HepG2 (cell line): ENCODE results near the gene VASN. TPM values are rescaled to one million over a fixed set of nuclear protein-coding genes. Genes with fewer than 3 reads are reported as not detected.

Experiments
- ATAC-seq: fragments of 200-7000 bp; cut with Tn5 transposase; 3 replicates; pipeline ENCODE4 v1.9.1; 2020; ENCODE audit warnings: mild to moderate bottlenecking, moderate library complexity
- BruUV-seq: library from RNA; stranded (reverse); fragments of 400-500 nt; replicated peaks from 2 replicates; lab custom pipeline; 2021; lab: Mats Ljungman, UMichigan
- CTCF ChIA-PET: fragments of 300-600 bp; formaldehyde crosslinking; extraction: SDS; loops from one replicate; lab custom pipeline; 2021; ENCODE audit warnings: low total read pairs, inconsistent platforms, low intra/inter-chr PET ratio; lab: Yijun Ruan, JAX
- POLR2A ChIA-PET: fragments of 350-600 bp; sonication (Branson Sonifier 250); formaldehyde crosslinking; loops from one replicate; lab custom pipeline; 2020; ENCODE audit warnings: antibody characterized with exemption, inconsistent platforms; lab: Yijun Ruan, JAX
- DNase-seq: peaks from one replicate; pipeline ENCODE4 v3.0.0-alpha.2; 2015; ENCODE audit warnings: low spot score
- FAIRE-seq: peaks from 3 replicates; lab custom pipeline; 2011; peaks lifted over from hg19 to GRCh38; lab: Jason Lieb, UNC
- H2AFZ ChIP-seq: one replicate; pipeline ENCODE4 v1.6.1; 2011; ENCODE audit warnings: low read length, inconsistent platforms
- H3K27ac ChIP-seq: fragments of 300-600 bp; 3 replicates; pipeline ENCODE4 v1.8.0; 2011; ENCODE audit warnings: mixed run types, mild to moderate bottlenecking, mixed read lengths, low read length, inconsistent platforms; ENCODE audit not compliant: insufficient read depth; ENCODE audit errors: extremely low read length
- H3K27me3 ChIP-seq, 2 experiments: fragments of 200-600 bp in 1 of 2; 2 replicates in 1 of 2; 3 replicates in 1 of 2; pipeline versions ENCODE4 v1.6.0 to v1.8.0; 2011; ENCODE audit warnings: low read length in 2 of 2, mild to moderate bottlenecking in 2 of 2, moderate library complexity in 2 of 2, inconsistent platforms in 1 of 2; ENCODE audit not compliant: insufficient read depth in 2 of 2, control insufficient read depth in 1 of 2
- H3K36me3 ChIP-seq, 2 experiments: fragments of 200-600 bp in 1 of 2; replicated peaks in 1 of 2; 2 replicates in 1 of 2; 3 replicates in 1 of 2; pipeline versions ENCODE4 v1.5.1 to v1.8.0; 2011; ENCODE audit warnings: low read length in 2 of 2, inconsistent platforms in 1 of 2; ENCODE audit not compliant: insufficient read depth in 2 of 2, control insufficient read depth in 1 of 2
- H3K4me1 ChIP-seq: 2 replicates; pipeline ENCODE4 v1.5.1; 2012; ENCODE audit warnings: low read length, inconsistent platforms; ENCODE audit not compliant: insufficient read depth
- H3K4me2 ChIP-seq: 2 replicates; pipeline ENCODE4 v1.6.0; 2011; ENCODE audit warnings: low read depth, low read length, inconsistent platforms
- H3K4me3 ChIP-seq, 3 experiments: fragments of 200-600 bp in 1 of 3; sonication (generic), shearing (Covaris generic) in 1 of 3; replicated peaks in 1 of 3; 2 replicates each; pipeline ENCODE4 v1.5.1; 2011 to 2016; ENCODE audit warnings: low read length in 3 of 3, inconsistent platforms in 2 of 3, low read depth in 2 of 3, mild to moderate bottlenecking in 2 of 3, control low read depth in 1 of 3, mixed read lengths in 1 of 3; ENCODE audit not compliant: insufficient read depth in 1 of 3
- H3K79me2 ChIP-seq: one replicate; pipeline ENCODE4 v1.6.1; 2011; ENCODE audit warnings: low read length, inconsistent platforms; ENCODE audit not compliant: insufficient read depth
- H3K9ac ChIP-seq: 2 replicates; pipeline ENCODE4 v1.6.0; 2011; ENCODE audit warnings: mild to moderate bottlenecking, low read depth, low read length, inconsistent platforms; ENCODE audit not compliant: insufficient read depth
- H3K9me3 ChIP-seq: 2 replicates; pipeline ENCODE4 v1.5.1; 2012; ENCODE audit warnings: mild to moderate bottlenecking, low read length
- H4K20me1 ChIP-seq: 2 replicates; pipeline ENCODE4 v1.6.0; 2011; ENCODE audit warnings: inconsistent platforms, mild to moderate bottlenecking, low read length, moderate library complexity; ENCODE audit not compliant: insufficient read depth
- AHR ChIP-seq: IDR thresholded peaks from 2 replicates; pipeline ENCODE4 v1.6.1; 2018; ENCODE audit warnings: missing genetic modification reagents, missing compliant biosample characterization
- CBFB ChIP-seq: sonication (generic); formaldehyde crosslinking; IDR thresholded peaks from 2 replicates; pipeline ENCODE4 v1.4.0; 2020; ENCODE audit warnings: missing genetic modification reagents
- FOXO1 ChIP-seq: sonication (generic); formaldehyde crosslinking; IDR thresholded peaks from 2 replicates; pipeline ENCODE4 v1.4.0; 2020; ENCODE audit warnings: missing genetic modification reagents
- NCOA5 ChIP-seq: sonication (generic); formaldehyde crosslinking; IDR thresholded peaks from 2 replicates; pipeline ENCODE4 v1.4.0; 2020; ENCODE audit warnings: missing genetic modification reagents
- NFIC ChIP-seq: IDR thresholded peaks from 2 replicates; pipeline ENCODE4 v1.6.1; 2012; ENCODE audit warnings: mild to moderate bottlenecking, low read length, inconsistent platforms
- PBX3 ChIP-seq: sonication (generic); formaldehyde crosslinking; IDR thresholded peaks from 2 replicates; pipeline ENCODE4 v1.8.1; 2023; ENCODE audit warnings: missing genetic modification reagents, inconsistent platforms, borderline replicate concordance
- POLR2A ChIP-seq, 2 experiments: IDR thresholded peaks; 2 replicates each; pipeline ENCODE4 v1.6.1; 2011; ENCODE audit warnings: low read depth in 2 of 2, low read length in 2 of 2, mild to moderate bottlenecking in 1 of 2, moderate library complexity in 1 of 2; ENCODE audit not compliant: insufficient read depth in 1 of 2
- RBFOX2 ChIP-seq: fragments of 200-400 bp; formaldehyde crosslinking; IDR thresholded peaks from 2 replicates; pipeline ENCODE4 v1.6.1; 2017; ENCODE audit warnings: low read depth, mild to moderate bottlenecking, low read length
- REPIN1 ChIP-seq: sonication (generic); formaldehyde crosslinking; IDR thresholded peaks from 2 replicates; pipeline ENCODE4 v1.8.0; 2022; ENCODE audit warnings: missing genetic modification reagents, low read depth, mild to moderate bottlenecking, borderline replicate concordance
- ZBED4 ChIP-seq: sonication (generic); formaldehyde crosslinking; IDR thresholded peaks from 2 replicates; pipeline ENCODE4 v1.4.0; 2020; ENCODE audit warnings: missing genetic modification reagents, borderline replicate concordance
- ZFX ChIP-seq: sonication (generic); formaldehyde crosslinking; IDR thresholded peaks from 2 replicates; pipeline ENCODE4 v1.4.0; 2020; ENCODE audit warnings: mild to moderate bottlenecking, low read depth, missing genetic modification reagents, moderate library complexity
- ZMAT3 ChIP-seq: sonication (generic); formaldehyde crosslinking; conservative IDR thresholded peaks from 2 replicates; pipeline ENCODE4 v1.7.0; 2021; ENCODE audit warnings: missing genetic modification reagents
- ZNF451 ChIP-seq: sonication (generic); formaldehyde crosslinking; IDR thresholded peaks from 2 replicates; pipeline ENCODE4 v1.5.0; 2020; ENCODE audit warnings: mild to moderate bottlenecking, missing genetic modification reagents
- ZNF557 ChIP-seq: sonication (generic); formaldehyde crosslinking; IDR thresholded peaks from 2 replicates; pipeline ENCODE4 v1.4.0; 2020; ENCODE audit warnings: missing genetic modification reagents
- ZNF563 ChIP-seq: sonication (generic); formaldehyde crosslinking; IDR thresholded peaks from 2 replicates; pipeline ENCODE4 v1.8.0; 2022; ENCODE audit warnings: mild to moderate bottlenecking, moderate library complexity, missing genetic modification reagents
- WGBS: methylation state at CpG from one replicate; pipeline ENCODE4 v1.1.6; 2017; ENCODE audit warnings: low lambda C conversion rate; 5-methylcytosine and 5-hydroxymethylcytosine counted together
- in situ Hi-C: cut with HindIII; loops from 2 replicates; pipeline ENCODE4 v1.10.0; 2017; ENCODE audit warnings: low pct_unique_long_range_greater_than_20kb; ENCODE audit not compliant: extremely low pct_ligation_motif_present
- intact Hi-C: fragments of 100-400 bp; cut with micrococcal nuclease; formaldehyde crosslinking; loops from one replicate; pipeline ENCODE4 v1.10.0; 2022; ENCODE audit not compliant: unreplicated experiment
- polyA plus RNA-seq, 8 experiments: library from polyadenylated mRNA; depleted of rRNA in 3 of 8; stranded (reverse) in 7 of 8; unstranded in 1 of 8; fragments of >200 nt; fragmentation: Illumina TruSeq in 4 of 8; extraction: Trizol in 4 of 8; gene quantifications; 2 replicates each; pipeline versions ENCODE4 v1.2.1 to v1.2.3, GENCODE V29; 2011 to 2016; ENCODE audit warnings: low read depth in 4 of 8, missing spikeins in 1 of 8, mixed read lengths in 1 of 8; ENCODE audit not compliant: insufficient read depth in 1 of 8
- total RNA-seq, 5 experiments: library from RNA; depleted of rRNA; stranded (reverse); fragments of >200 nt; fragmentation: Illumina TruSeq; extraction: Trizol; gene quantifications; 2 replicates each; pipeline ENCODE4 v1.2.3, GENCODE V29; 2016; ENCODE audit warnings: low read depth in 1 of 5
- TF ChIP-seq, protein P1 (sequence below): sonication (generic); formaldehyde crosslinking; IDR thresholded peaks from 2 replicates; pipeline ENCODE4 v1.4.0; 2020; ENCODE audit warnings: mild to moderate bottlenecking, missing genetic modification reagents, borderline replicate concordance

Gene VASN
- total and polyA plus RNA-seq, 2 of the 13 experiments (the other 11 are each of a cell fraction or from before 2014, with no cell fraction given), result 8.4 to 18.2 TPM

- Histone ChIP-seq H3K9ac (no peak overlapping the region), H3K79me2 (peaks cover 4% of the 10 kb centered on the region), H3K9me3 (no peaks in the 10 kb centered on the region), H3K36me3 (peaks cover 5 to 30% of the 10 kb centered on the region in 2 experiments; a peak in 3 of 5 replicates), H4K20me1 (no peaks in the 10 kb centered on the region), H3K4me2 (no peak overlapping the region), H3K4me3 (no peak overlapping the region), H3K27me3 (no peaks in the 10 kb centered on the region), H2AFZ (no peak overlapping the region), H3K27ac (no peak overlapping the region), H3K4me1 (no peaks in the 10 kb centered on the region)
- intact Hi-C loops (no loop called here), in situ Hi-C loops (no loop called here)
- ChIA-PET POLR2A (interaction anchor here (1.9 kb wide), 1 partner anchor 12 kb away, joined by 5 read pairs; no protein-coding TSS in a partner anchor), CTCF (no interaction called here)
- no CpG with 5 or more reads among the region's 12 CpGs for WGBS
- BruUV-seq, result no TSS peak
- FAIRE-seq, result no peak
- no peak for DNase-seq
- ATAC-seq, result peak; percentile 9; the same call in 2 of the 3 replicates
- TF ChIP-seq NCOA5 (CRISPR knock-in tag), result no peak
- TF ChIP-seq ZNF451 (CRISPR knock-in tag), result no peak
- TF ChIP-seq PBX3 (CRISPR knock-in tag), result no peak
- no peak for TF ChIP-seq CBFB
- no peak for TF ChIP-seq ZMAT3 (CRISPR knock-in tag)
- no peak for TF ChIP-seq AHR (CRISPR knock-in tag)
- TF ChIP-seq, protein P1, sequence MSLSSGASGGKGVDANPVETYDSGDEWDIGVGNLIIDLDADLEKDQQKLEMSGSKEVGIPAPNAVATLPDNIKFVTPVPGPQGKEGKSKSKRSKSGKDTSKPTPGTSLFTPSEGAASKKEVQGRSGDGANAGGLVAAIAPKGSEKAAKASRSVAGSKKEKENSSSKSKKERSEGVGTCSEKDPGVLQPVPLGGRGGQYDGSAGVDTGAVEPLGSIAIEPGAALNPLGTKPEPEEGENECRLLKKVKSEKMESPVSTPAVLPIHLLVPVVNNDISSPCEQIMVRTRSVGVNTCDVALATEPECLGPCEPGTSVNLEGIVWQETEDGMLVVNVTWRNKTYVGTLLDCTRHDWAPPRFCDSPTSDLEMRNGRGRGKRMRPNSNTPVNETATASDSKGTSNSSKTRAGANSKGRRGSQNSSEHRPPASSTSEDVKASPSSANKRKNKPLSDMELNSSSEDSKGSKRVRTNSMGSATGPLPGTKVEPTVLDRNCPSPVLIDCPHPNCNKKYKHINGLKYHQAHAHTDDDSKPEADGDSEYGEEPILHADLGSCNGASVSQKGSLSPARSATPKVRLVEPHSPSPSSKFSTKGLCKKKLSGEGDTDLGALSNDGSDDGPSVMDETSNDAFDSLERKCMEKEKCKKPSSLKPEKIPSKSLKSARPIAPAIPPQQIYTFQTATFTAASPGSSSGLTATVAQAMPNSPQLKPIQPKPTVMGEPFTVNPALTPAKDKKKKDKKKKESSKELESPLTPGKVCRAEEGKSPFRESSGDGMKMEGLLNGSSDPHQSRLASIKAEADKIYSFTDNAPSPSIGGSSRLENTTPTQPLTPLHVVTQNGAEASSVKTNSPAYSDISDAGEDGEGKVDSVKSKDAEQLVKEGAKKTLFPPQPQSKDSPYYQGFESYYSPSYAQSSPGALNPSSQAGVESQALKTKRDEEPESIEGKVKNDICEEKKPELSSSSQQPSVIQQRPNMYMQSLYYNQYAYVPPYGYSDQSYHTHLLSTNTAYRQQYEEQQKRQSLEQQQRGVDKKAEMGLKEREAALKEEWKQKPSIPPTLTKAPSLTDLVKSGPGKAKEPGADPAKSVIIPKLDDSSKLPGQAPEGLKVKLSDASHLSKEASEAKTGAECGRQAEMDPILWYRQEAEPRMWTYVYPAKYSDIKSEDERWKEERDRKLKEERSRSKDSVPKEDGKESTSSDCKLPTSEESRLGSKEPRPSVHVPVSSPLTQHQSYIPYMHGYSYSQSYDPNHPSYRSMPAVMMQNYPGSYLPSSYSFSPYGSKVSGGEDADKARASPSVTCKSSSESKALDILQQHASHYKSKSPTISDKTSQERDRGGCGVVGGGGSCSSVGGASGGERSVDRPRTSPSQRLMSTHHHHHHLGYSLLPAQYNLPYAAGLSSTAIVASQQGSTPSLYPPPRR (CRISPR knock-in tag), result no peak
- 0 out of 2 replicates have a peak, but pooled peaks have one; percentile 20 for TF ChIP-seq RBFOX2
- TF ChIP-seq REPIN1, result no peak
- TF ChIP-seq NFIC, result no peak
- 0 out of 2 replicates have a peak, but pooled peaks have one; percentile 26 for TF ChIP-seq ZNF563 (CRISPR knock-in tag)
- no peak for TF ChIP-seq ZBED4 (CRISPR knock-in tag)
- TF ChIP-seq FOXO1, result no peak
- peak; percentile 8; the same call in 1 of the 2 replicates for TF ChIP-seq ZFX
- 0 out of 4 replicates have a peak, but pooled peaks of 1 of the 2 experiments have one; percentile 3 for TF ChIP-seq POLR2A (IDR thresholded peaks at IDR 0.05; ENCODE audit: insufficient read depth in 1 of 2, low read depth in 2 of 2, low read length in 2 of 2)
- TF ChIP-seq ZNF557, result no peak
Measured at GRCh38 chr16:4338125-4338582, 33.5 kb upstream of the VASN start.
